Neural cell (in vitro differentiated cells): ENCODE data around the gene EDNRA. TPM values are rescaled to one million over a fixed set of nuclear protein-coding genes. Genes with fewer than 3 reads are reported as not detected.

ENCODE experiments used
- H2AFZ ChIP-seq: fragments of 200-600, 300-800 bp; sonication (generic), shearing (Covaris generic); 2 replicates; pipeline ENCODE4 v1.6.0; 2014; ENCODE audit warnings: low read depth, mild to moderate bottlenecking, antibody characterized with exemption, low read length, moderate library complexity
- H3F3A ChIP-seq: fragments of 200-600 bp; shearing (Covaris generic); 2 replicates; pipeline ENCODE4 v1.6.1; 2016; ENCODE audit warnings: mild to moderate bottlenecking, moderate library complexity, mixed read lengths, antibody characterized with exemption, low read length; ENCODE audit not compliant: insufficient read depth, poor library complexity, severe bottlenecking
- H3K27ac ChIP-seq: fragments of 200-600, 300-800 bp; sonication (generic), shearing (Covaris generic); 2 replicates; pipeline ENCODE4 v1.5.1; 2014; ENCODE audit warnings: mild to moderate bottlenecking, low read length, moderate library complexity
- H3K27me3 ChIP-seq: fragments of 300-800, 200-600 bp; sonication (generic), shearing (Covaris generic); 2 replicates; pipeline ENCODE4 v1.6.0; 2014; ENCODE audit warnings: mild to moderate bottlenecking, low read depth, low read length, moderate library complexity; ENCODE audit not compliant: insufficient read depth
- H3K36me3 ChIP-seq: fragments of 300-800, 200-600 bp; sonication (generic), shearing (Covaris generic); 2 replicates; pipeline ENCODE4 v1.5.1; 2014; ENCODE audit warnings: mild to moderate bottlenecking, antibody characterized with exemption, low read length, moderate library complexity; ENCODE audit not compliant: insufficient read depth
- H3K4me2 ChIP-seq: fragments of 300-800, 200-600 bp; sonication (generic), shearing (Covaris generic); 2 replicates; pipeline ENCODE4 v1.6.0; 2014; ENCODE audit warnings: mild to moderate bottlenecking, low read length
- H3K4me3 ChIP-seq: fragments of 300-800, 200-600 bp; sonication (generic), shearing (Covaris generic); 2 replicates; pipeline ENCODE4 v1.5.1; 2014; ENCODE audit warnings: mild to moderate bottlenecking, low read length, moderate library complexity
- H3K79me2 ChIP-seq: fragments of 200-600 bp; shearing (Covaris generic); replicated peaks from 2 replicates; pipeline ENCODE4 v1.6.0; 2014; ENCODE audit warnings: mild to moderate bottlenecking, low read length, moderate library complexity; ENCODE audit not compliant: insufficient read depth
- H3K9ac ChIP-seq: fragments of 300-800, 200-600 bp; sonication (generic), shearing (Covaris generic); 2 replicates; pipeline ENCODE4 v1.6.1; 2016; ENCODE audit warnings: mild to moderate bottlenecking, low read length, mixed read lengths
- H3K9me2 ChIP-seq: fragments of 200-600 bp; shearing (Covaris generic); 2 replicates; pipeline ENCODE4 v1.6.1; 2016; ENCODE audit warnings: mild to moderate bottlenecking, low read length, mixed read lengths; ENCODE audit not compliant: insufficient read depth
- H3K9me3 ChIP-seq: fragments of 200-600, 300-800 bp; sonication (generic), shearing (Covaris generic); 2 replicates; pipeline ENCODE4 v1.6.1; 2016; ENCODE audit warnings: mild to moderate bottlenecking, mixed run types, low read length, moderate library complexity, mixed read lengths
- H4K20me1 ChIP-seq: fragments of 200-600 bp; shearing (Covaris generic); 2 replicates; pipeline ENCODE4 v1.6.1; 2016; ENCODE audit warnings: mild to moderate bottlenecking, mixed run types; ENCODE audit not compliant: insufficient read depth
- CTCF ChIP-seq: fragments of 450-650 bp; IDR thresholded peaks from 2 replicates; pipeline ENCODE4 v1.5.1; 2014; ENCODE audit warnings: antibody characterized with exemption, mild to moderate bottlenecking, moderate library complexity; ENCODE audit not compliant: poor library complexity, severe bottlenecking
- EP300 ChIP-seq: fragments of 450-650 bp; conservative IDR thresholded peaks from 2 replicates; pipeline ENCODE4 v1.6.1; 2014; ENCODE audit warnings: antibody characterized with exemption, mild to moderate bottlenecking, moderate library complexity; ENCODE audit not compliant: poor library complexity, severe bottlenecking
- EZH2 ChIP-seq: fragments of 200-600, 300-800 bp; shearing (Covaris generic), sonication (generic); IDR thresholded peaks from 2 replicates; pipeline ENCODE4 v1.6.1; 2014; ENCODE audit warnings: antibody characterized with exemption, low read length, borderline replicate concordance, mild to moderate bottlenecking; ENCODE audit not compliant: insufficient read depth, poor library complexity, severe bottlenecking
- MXI1 ChIP-seq: fragments of 450-650 bp; conservative IDR thresholded peaks from 2 replicates; pipeline ENCODE4 v1.6.1; 2014; ENCODE audit warnings: antibody characterized with exemption, mild to moderate bottlenecking; ENCODE audit not compliant: poor library complexity, severe bottlenecking
- POLR2AphosphoS5 ChIP-seq: IDR thresholded peaks from 2 replicates; pipeline ENCODE4 v1.6.1; 2012
- RAD21 ChIP-seq: fragments of 450-650 bp; conservative IDR thresholded peaks from 2 replicates; pipeline ENCODE4 v1.6.1; 2014; ENCODE audit warnings: antibody characterized with exemption, mild to moderate bottlenecking, moderate library complexity
- REST ChIP-seq: IDR thresholded peaks from 2 replicates; pipeline ENCODE4 v1.6.1; 2012; ENCODE audit warnings: borderline replicate concordance
- SMC3 ChIP-seq: fragments of 450-650 bp; conservative IDR thresholded peaks from 2 replicates; pipeline ENCODE4 v1.6.1; 2014; ENCODE audit warnings: antibody characterized with exemption, mild to moderate bottlenecking, moderate library complexity; ENCODE audit not compliant: poor library complexity
- TAF1 ChIP-seq: IDR thresholded peaks from 2 replicates; pipeline ENCODE4 v1.6.1; 2012; ENCODE audit warnings: low read depth
- polyA plus RNA-seq: library from polyadenylated mRNA; depleted of rRNA; stranded (reverse); fragments of >200 nt; gene quantifications from 2 replicates; pipeline ENCODE4 v1.2.3, GENCODE V29; 2014

The EDNRA gene
- polyA plus RNA-seq, 1 donor from 2014 or later = 0.19 TPM

DNA sequence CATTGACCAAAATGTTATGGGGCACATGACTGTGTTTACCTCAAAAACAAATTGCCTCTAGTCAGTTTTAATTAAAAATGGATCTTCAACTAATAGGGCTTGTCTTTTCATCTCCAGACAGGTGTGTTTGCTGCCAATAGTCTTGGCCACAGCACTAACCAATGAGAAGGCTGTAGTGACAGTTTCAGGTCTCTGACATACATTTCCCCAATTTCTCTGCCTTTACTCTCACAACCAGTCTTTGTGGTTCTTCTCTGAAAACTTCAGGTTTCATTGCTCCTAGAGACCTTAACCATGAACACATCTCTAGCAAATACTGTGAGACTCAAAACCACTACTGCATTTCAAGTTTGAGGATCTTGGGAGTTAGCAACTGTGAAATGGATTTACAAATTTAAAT is 3.5 kb upstream of the EDNRA start:
- H3K36me3 ChIP-seq = no peaks in the 10 kb centered on the region
- no peaks in the 10 kb centered on the region for H3K79me2 ChIP-seq
- no peak for TF ChIP-seq SMC3
- no peak for TF ChIP-seq EZH2
- TF ChIP-seq CTCF = no peak
- no peak for TF ChIP-seq REST
- no peak for TF ChIP-seq POLR2AphosphoS5
- no peak for TF ChIP-seq MXI1
- TF ChIP-seq RAD21 = no peak
- TF ChIP-seq TAF1 = no peak
- TF ChIP-seq EP300 = no peak
- no peak overlapping the region for H3K4me3 ChIP-seq
- H2AFZ ChIP-seq = no peak overlapping the region
- no peaks in the 10 kb centered on the region for H3K9me3 ChIP-seq
- no peak overlapping the region for H3K9ac ChIP-seq
- no peak overlapping the region for H3K4me2 ChIP-seq
- no peaks in the 10 kb centered on the region for H3K9me2 ChIP-seq
- H3F3A ChIP-seq = no peaks in the 10 kb centered on the region
- H4K20me1 ChIP-seq = no peaks in the 10 kb centered on the region
- H3K27me3 ChIP-seq = peaks cover 29% of the 10 kb centered on the region
- no peak overlapping the region for H3K27ac ChIP-seq

GRCh38 chr4:147479376-147479775 is 1.5 kb upstream of the EDNRA start:
- Histone ChIP-seq H3K27ac (no peak overlapping the region), H3K27me3 (peaks cover 34% of the 10 kb centered on the region), H3K9me3 (no peaks in the 10 kb centered on the region), H3K9me2 (no peaks in the 10 kb centered on the region), H3F3A (no peaks in the 10 kb centered on the region), H4K20me1 (no peaks in the 10 kb centered on the region), H3K36me3 (no peaks in the 10 kb centered on the region), H3K4me2 (no peak overlapping the region), H2AFZ (no peak overlapping the region), H3K4me3 (no peak overlapping the region), H3K79me2 (no peaks in the 10 kb centered on the region), H3K9ac (no peak overlapping the region)
- no peak for TF ChIP-seq CTCF
- TF ChIP-seq POLR2AphosphoS5 = no peak
- TF ChIP-seq TAF1 = no peak
- TF ChIP-seq EZH2 = no peak
- TF ChIP-seq EP300 = no peak
- TF ChIP-seq MXI1 = no peak
- no peak for TF ChIP-seq RAD21
- TF ChIP-seq REST = no peak
- TF ChIP-seq SMC3 = no peak
